GM12875 (cell line): ENCODE results near the gene IGF2BP2.
A peak's percentile ranks its signal among the peaks of the same experiment; 100 is the strongest.

Source experiments
- H3K4me3 ChIP-seq: one replicate; pipeline ENCODE4 v1.5.1; 2011; ENCODE audit warnings: low read depth, low read length, control low read depth
- CTCF ChIP-seq: IDR thresholded peaks from 2 replicates; pipeline ENCODE4 v1.5.1; 2011; ENCODE audit warnings: low read depth, mild to moderate bottlenecking, control low read depth, inconsistent platforms, low read length, moderate library complexity, borderline replicate concordance; ENCODE audit not compliant: insufficient read depth

IGF2BP2 gene

GRCh38 chr3:185734725-185735096, 90.1 kb downstream of the IGF2BP2 start:
- H3K4me3 ChIP-seq = no peak overlapping the region
- TF ChIP-seq CTCF = no peak

GRCh38 chr3:185733980-185734724, 90.7 kb downstream of the IGF2BP2 start:
- no peak overlapping the region for H3K4me3 ChIP-seq
- peak; percentile 52; the same call in 1 of the 2 replicates for TF ChIP-seq CTCF

- H3K4me3 ChIP-seq = no peak overlapping the region
- no peak for TF ChIP-seq CTCF
Measured at GRCh38 chr3:185732782-185733181, 92.1 kb downstream of the IGF2BP2 start.

GRCh38 chr3:185730550-185730949, 94.3 kb downstream of the IGF2BP2 start:
- H3K4me3 ChIP-seq = no peak overlapping the region
- TF ChIP-seq CTCF = no peak

- TF ChIP-seq CTCF = no peak
- no peak overlapping the region for H3K4me3 ChIP-seq
Measured at GRCh38 chr3:185729337-185730055, 95.3 kb downstream of the IGF2BP2 start.

GRCh38 chr3:185728630-185729336, 96.1 kb downstream of the IGF2BP2 start:
- no peak overlapping the region for H3K4me3 ChIP-seq
- TF ChIP-seq CTCF = no peak

- H3K4me3 ChIP-seq = no peak overlapping the region
- TF ChIP-seq CTCF = no peak
Measured at GRCh38 chr3:185727873-185728272, 97.0 kb downstream of the IGF2BP2 start.
